ENCODE measurements around the gene IFNL3. TPM values are rescaled to one million over a fixed set of nuclear protein-coding genes. Genes with fewer than 3 reads are reported as not detected.
"Not testable (repeated sequence)": the region's sequence is repeated elsewhere in the genome, so short reads cannot be mapped to it uniquely, and the experiment has no call there.

Gene IFNL3
- total RNA-seq (not detected in 2 replicates), polyA plus RNA-seq (not detected in 2 replicates), polyA minus RNA-seq (ENCODE audit: low replicate concordance) (not detected in 2 replicates)
- not detected in 2 replicates for polyA plus RNA-seq (2012)

DNA sequence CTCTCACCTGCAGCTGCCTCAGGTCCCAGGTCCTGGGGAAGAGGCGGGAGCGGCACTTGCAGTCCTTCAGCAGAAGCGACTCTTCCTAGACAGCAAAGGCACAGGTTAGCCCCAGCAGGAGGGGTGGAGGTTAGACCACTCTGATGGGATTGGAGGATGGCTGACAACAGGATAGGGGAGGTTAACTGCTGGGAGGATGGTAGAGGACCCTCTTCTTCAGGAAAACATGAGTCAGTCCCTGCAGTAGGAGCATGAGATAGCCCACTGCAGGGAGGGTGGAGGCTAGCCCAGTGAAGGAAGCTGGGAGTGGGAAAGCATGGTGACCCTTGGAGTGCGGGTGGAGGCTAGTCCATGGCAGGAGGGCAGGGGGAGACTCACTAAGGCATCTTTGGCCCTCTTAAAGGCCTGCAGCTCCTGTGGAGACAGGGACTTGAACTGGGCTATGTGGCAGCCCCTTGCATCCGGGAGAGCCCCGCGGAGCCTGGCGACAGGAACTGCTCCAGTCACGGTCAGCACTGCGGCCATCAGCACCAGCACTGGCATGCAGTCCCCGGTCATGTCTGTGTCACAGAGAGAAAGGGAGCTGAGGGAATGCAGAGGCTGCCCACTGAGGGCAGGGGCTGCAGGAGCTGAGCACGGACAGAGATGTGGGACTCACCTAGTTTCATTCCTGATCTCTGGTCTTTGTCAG is at the start of gene IFNL3:
IFNL3 (minus strand) TSS at position 597 of the 691 bp plus-strand sequence; CDS start at position 558, 39 bp downstream.
- not testable (repeated sequence) for H3K36me3 ChIP-seq (ENCODE audit: control insufficient read depth, insufficient read depth, low read length); H3K9me3 ChIP-seq (ENCODE audit: control insufficient read depth, insufficient read depth, low read depth, low read length); H3K4me1 ChIP-seq (ENCODE audit: control insufficient read depth, extremely low read depth, insufficient read depth, low read length); H4K20me1 ChIP-seq (ENCODE audit: control insufficient read depth, extremely low read depth, insufficient read depth, low read length); H3K9ac ChIP-seq (ENCODE audit: insufficient read depth, low read length); DNase-seq (ENCODE audit: low read depth in 2 of 2); H3K4me3 ChIP-seq (replicated peaks in 1 of 4; ENCODE audit: control extremely low read depth in 1 of 4, insufficient read depth in 1 of 4, low read depth in 3 of 4, low read length in 4 of 4); H3K27ac ChIP-seq (ENCODE audit: insufficient read depth, low read length); H3K4me2 ChIP-seq (ENCODE audit: extremely low read depth, insufficient read depth, low read length); H3K79me2 ChIP-seq (ENCODE audit: control insufficient read depth, insufficient read depth, low read length); H2AFZ ChIP-seq (ENCODE audit: low read length)
- H3K27me3 ChIP-seq (ENCODE audit: control insufficient read depth, insufficient read depth, low read length): peaks cover 28% of the 10 kb centered on the region

DNA sequence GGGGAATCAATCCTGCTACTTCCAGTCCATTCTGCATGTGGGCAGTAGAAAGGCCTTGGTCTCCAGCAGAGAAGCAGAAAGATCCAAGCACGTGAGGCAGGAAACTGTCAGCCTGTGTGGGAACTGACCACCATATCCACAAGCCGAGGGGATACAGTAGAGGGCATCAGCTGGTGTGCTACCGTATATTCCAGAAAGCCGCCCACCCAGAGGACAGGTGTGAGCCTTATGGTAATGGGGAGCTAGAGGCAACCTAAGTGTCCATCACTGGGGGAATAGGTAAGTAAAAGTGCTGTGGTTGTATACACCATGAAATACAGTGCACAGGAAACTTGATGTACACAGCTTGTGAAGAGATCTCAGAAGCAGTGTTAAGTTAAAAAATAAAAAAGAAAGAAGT is 48.6 kb upstream of the IFNL3 start:
- Histone ChIP-seq H4K20me1 (ENCODE audit: control insufficient read depth, extremely low read depth, insufficient read depth, low read length) (no peaks in the 10 kb centered on the region), H3K27ac (ENCODE audit: insufficient read depth, low read length) (no peak overlapping the region), H3K4me3 (replicated peaks in 1 of 4; ENCODE audit: control extremely low read depth in 1 of 4, insufficient read depth in 1 of 4, low read depth in 3 of 4, low read length in 4 of 4) (no peak overlapping the region), H3K27me3 (ENCODE audit: control insufficient read depth, insufficient read depth, low read length) (peaks cover 3% of the 10 kb centered on the region), H3K79me2 (ENCODE audit: control insufficient read depth, insufficient read depth, low read length) (no peaks in the 10 kb centered on the region), H2AFZ (ENCODE audit: low read length) (no peak overlapping the region), H3K4me2 (ENCODE audit: extremely low read depth, insufficient read depth, low read length) (no peak overlapping the region), H3K4me1 (ENCODE audit: control insufficient read depth, extremely low read depth, insufficient read depth, low read length) (no peaks in the 10 kb centered on the region), H3K9me3 (ENCODE audit: control insufficient read depth, insufficient read depth, low read depth, low read length) (no peaks in the 10 kb centered on the region), H3K9ac (ENCODE audit: insufficient read depth, low read length) (no peak overlapping the region), H3K36me3 (ENCODE audit: control insufficient read depth, insufficient read depth, low read length) (no peaks in the 10 kb centered on the region)
- DNase-seq (ENCODE audit: low read depth in 2 of 2): no peak
- no peak for TF ChIP-seq EZH2 (IDR thresholded peaks at IDR 0.05; ENCODE audit: low read length, missing control alignments)
- TF ChIP-seq, protein P1, sequence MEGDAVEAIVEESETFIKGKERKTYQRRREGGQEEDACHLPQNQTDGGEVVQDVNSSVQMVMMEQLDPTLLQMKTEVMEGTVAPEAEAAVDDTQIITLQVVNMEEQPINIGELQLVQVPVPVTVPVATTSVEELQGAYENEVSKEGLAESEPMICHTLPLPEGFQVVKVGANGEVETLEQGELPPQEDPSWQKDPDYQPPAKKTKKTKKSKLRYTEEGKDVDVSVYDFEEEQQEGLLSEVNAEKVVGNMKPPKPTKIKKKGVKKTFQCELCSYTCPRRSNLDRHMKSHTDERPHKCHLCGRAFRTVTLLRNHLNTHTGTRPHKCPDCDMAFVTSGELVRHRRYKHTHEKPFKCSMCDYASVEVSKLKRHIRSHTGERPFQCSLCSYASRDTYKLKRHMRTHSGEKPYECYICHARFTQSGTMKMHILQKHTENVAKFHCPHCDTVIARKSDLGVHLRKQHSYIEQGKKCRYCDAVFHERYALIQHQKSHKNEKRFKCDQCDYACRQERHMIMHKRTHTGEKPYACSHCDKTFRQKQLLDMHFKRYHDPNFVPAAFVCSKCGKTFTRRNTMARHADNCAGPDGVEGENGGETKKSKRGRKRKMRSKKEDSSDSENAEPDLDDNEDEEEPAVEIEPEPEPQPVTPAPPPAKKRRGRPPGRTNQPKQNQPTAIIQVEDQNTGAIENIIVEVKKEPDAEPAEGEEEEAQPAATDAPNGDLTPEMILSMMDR (conservative IDR thresholded peaks at IDR 0.05 in 1 of 2, IDR thresholded peaks at IDR 0.05 in 1 of 2; ENCODE audit: low read depth in 1 of 2, low read length in 2 of 2): no peak

DNA sequence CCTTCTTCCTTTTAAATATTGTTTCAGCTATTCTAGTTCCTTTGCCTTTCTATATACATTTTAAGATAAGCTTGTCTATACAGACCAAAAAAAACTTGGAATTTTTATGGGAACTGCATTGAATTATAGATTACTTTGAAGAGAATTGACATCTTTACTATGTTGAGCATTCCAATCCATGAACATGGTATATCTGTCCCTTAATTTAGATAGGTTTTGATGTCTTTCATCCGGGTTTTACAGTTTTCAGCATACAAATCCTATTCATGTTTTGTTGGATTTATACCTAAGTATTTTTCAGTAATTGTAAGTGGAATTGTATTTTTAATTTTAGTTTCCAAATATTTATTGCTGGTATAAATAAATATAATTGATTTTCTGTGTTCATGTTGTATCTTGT is 39.2 kb upstream of the IFNL3 start:
- Histone ChIP-seq H2AFZ (ENCODE audit: low read length) (no peak overlapping the region), H3K27me3 (ENCODE audit: control insufficient read depth, insufficient read depth, low read length) (no peaks in the 10 kb centered on the region), H3K4me1 (ENCODE audit: control insufficient read depth, extremely low read depth, insufficient read depth, low read length) (no peaks in the 10 kb centered on the region), H3K9ac (ENCODE audit: insufficient read depth, low read length) (no peak overlapping the region), H3K4me2 (ENCODE audit: extremely low read depth, insufficient read depth, low read length) (no peak overlapping the region), H3K79me2 (ENCODE audit: control insufficient read depth, insufficient read depth, low read length) (no peaks in the 10 kb centered on the region), H3K4me3 (replicated peaks in 1 of 4; ENCODE audit: control extremely low read depth in 1 of 4, insufficient read depth in 1 of 4, low read depth in 3 of 4, low read length in 4 of 4) (no peak overlapping the region), H3K9me3 (ENCODE audit: control insufficient read depth, insufficient read depth, low read depth, low read length) (no peaks in the 10 kb centered on the region), H3K36me3 (ENCODE audit: control insufficient read depth, insufficient read depth, low read length) (no peaks in the 10 kb centered on the region), H4K20me1 (ENCODE audit: control insufficient read depth, extremely low read depth, insufficient read depth, low read length) (no peaks in the 10 kb centered on the region), H3K27ac (ENCODE audit: insufficient read depth, low read length) (no peak overlapping the region)
- no peak for DNase-seq (ENCODE audit: low read depth in 2 of 2)
- TF ChIP-seq, protein P1 (conservative IDR thresholded peaks at IDR 0.05 in 1 of 2, IDR thresholded peaks at IDR 0.05 in 1 of 2; ENCODE audit: low read depth in 1 of 2, low read length in 2 of 2): no peak
- no peak for TF ChIP-seq EZH2 (IDR thresholded peaks at IDR 0.05; ENCODE audit: low read length, missing control alignments)

Data from fibroblast of lung (primary cell).